Left forelimb (tissue), 1 donor: ENCODE measurements around the gene RNF121.
A peak's percentile ranks its signal among the peaks of the same experiment; 100 is the strongest.
"Not testable (repeated sequence)": the region's sequence is repeated elsewhere in the genome, so short reads cannot be mapped to it uniquely, and the experiment has no call there.

ENCODE experiments used
- DNase-seq: peaks from one replicate; pipeline ENCODE4 v3.0.0-alpha.2; 2018; ENCODE audit warnings: low spot score

Gene RNF121

GRCh38 chr11:71928737-71929443, at the start of gene RNF121:
Gene RNF121 (plus strand): TSS chr11:71929046. CDS start chr11:71929062, 16 bp downstream.
- DNase-seq, result peak; percentile 98

DNA sequence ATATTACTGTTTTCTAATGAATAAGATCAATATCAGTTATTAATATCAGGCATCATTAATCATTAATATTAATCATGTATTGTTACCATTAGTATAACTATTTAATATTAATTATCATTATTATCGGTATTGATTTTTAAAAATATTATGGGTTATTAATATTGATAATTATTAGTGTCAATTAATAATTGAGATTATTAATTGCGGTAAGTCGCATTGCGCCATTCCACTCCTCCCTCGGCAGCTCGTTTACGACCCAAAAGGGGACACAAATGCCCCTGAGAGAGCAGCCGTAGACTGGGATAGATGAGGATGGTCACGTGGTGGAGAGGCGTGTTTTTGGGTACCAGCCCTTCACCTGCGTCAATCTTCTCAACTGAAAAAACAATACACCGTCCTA, 43.0 kb upstream of the RNF121 start:
- DNase-seq, result not testable (repeated sequence)

DNA sequence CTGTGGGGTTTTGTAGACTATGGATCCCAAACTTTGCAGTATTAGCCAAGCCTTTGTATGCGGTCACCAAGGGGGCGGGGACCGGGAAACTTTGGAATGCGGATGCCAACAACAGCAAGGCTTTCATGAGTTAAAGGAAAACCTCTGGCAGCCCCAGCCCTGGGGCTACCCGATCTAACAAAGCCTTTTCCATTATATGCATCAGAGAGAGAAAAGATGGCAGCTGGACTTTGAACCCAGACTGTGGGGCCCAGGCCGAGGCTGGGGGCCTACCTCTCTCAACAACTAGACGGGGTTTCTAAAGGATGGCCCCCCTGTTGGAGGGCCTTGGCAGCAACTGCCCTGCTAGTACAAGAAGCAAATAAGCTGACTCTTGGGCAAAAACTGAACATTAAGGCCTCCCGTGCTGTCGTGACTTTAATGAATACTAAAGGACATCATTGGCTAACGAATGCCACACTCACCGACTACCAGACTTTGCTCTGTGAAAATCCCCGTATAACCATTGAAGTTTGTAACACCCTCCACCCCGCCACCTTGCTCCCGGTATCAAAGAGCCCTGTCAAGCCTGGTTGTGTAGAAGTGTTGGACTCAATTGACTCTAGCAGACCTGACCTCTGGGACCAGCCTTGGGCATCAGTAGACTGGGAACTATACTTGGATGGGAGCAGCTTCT, 40.4 kb upstream of the RNF121 start:
- not testable (repeated sequence) for DNase-seq

GRCh38 chr11:71889181-71889872, 39.5 kb upstream of the RNF121 start:
- not testable (repeated sequence) for DNase-seq

- DNase-seq, result no peak
Measured at GRCh38 chr11:71895961-71896360, 32.9 kb upstream of the RNF121 start.

DNA sequence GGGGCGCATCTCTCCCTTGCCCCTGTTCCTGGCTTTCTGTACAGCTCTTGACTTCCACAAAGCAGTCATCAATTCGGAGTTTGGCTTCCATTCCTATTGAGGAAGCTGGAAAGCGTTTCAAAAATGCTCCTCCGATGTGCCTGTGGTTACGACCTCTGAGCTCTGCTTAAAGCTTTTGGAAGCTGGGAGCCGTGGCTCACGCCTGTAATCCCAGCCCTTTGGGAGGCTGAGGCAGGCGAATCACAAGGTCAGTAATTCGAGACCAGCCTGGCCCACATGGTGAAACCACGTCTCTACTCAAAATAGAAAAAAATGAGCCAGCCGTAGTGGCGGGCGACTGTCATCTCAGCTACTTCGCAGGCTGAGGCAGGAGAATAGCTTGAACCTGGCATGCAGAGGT, 27.7 kb upstream of the RNF121 start:
- DNase-seq, result not testable (repeated sequence)

GRCh38 chr11:71908218-71908617, 20.6 kb upstream of the RNF121 start:
- no peak for DNase-seq

DNA sequence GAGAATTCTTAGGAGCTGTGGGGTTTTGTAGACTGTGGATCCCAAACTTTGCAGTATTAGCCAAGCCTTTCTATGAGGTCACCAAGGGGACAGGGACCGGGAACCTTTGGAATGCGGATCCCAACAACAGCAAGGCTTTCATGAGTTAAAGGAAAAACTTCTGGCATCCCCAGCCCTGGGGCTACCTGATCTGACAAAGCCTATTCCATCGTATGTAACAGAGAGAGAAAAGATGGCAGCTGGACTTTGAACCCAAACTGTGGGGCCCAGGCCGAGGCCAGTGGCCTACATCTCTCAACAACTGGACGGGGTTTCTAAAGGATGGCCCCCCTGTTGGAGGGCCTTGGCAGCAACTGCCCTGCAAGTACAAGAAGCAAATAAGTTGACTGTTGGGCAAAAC, 18.1 kb upstream of the RNF121 start:
- not testable (repeated sequence) for DNase-seq

DNA sequence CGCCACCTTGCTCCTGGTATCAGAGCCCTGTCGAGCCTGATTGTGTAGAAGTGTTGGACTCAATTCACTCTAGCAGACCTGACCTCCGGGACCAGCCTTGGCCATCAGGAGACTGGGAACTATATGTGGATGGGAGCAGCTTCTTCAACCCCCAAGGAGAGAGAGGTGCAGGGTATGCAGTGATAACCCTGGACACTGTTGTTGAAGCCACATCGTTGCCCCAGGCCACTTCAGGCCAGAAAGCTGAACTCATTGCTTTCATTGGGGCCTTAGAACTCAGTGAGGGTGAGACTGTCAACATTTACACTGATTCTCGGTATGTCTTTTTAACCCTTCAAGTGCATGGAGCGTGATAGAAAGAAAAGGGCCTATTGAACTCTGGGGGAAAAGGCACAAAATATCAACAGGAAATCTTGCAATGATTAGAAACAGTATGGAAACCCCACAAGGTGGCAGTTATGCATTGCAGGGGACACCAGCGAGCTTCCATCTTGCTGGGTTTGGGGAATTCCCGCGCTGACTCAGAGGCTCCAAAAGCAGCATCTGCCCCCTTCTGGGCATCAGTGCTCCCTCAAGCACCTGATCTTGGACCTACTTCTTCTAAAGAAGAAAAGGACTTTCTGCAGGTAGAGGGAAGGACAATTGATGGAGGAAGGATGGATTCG, 17.4 kb upstream of the RNF121 start:
- not testable (repeated sequence) for DNase-seq

GRCh38 chr11:71911986-71912340, 16.9 kb upstream of the RNF121 start:
- not testable (repeated sequence) for DNase-seq

DNA sequence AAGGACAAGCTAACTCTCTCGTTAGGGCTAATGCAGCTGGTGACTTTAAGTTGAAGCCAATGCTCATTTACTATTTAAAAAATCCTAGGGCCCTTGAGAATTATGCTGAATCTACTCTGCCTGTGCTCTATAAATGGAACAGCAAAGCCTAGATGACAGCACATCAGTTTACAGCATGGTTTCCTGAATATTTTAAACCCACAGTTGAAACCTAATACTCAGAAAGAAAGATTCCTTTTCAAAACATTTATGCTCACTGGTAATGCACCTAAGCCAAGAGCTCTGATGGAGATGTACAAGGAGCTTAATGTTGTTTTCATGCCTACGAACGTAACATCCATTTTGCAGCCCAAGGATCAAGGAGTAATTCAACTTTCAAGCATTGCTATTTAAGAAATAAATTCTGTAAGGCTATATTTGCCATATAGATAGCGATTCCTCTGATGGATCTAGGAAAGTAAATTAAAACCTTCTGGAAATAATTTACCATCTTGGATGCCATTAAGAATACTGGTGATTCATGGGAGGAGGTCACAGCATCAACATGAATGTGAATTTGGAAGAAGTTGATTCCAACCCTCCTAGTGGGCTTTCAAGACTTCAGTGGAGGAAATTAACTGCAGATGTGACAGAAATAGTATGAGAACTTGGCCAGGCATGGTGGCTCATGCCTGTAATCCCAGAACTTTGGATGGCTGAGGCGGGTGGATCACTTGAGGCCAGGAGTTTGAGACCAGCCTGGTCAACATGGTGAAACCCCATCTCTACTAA, 14.9 kb upstream of the RNF121 start:
- no peak for DNase-seq

DNA sequence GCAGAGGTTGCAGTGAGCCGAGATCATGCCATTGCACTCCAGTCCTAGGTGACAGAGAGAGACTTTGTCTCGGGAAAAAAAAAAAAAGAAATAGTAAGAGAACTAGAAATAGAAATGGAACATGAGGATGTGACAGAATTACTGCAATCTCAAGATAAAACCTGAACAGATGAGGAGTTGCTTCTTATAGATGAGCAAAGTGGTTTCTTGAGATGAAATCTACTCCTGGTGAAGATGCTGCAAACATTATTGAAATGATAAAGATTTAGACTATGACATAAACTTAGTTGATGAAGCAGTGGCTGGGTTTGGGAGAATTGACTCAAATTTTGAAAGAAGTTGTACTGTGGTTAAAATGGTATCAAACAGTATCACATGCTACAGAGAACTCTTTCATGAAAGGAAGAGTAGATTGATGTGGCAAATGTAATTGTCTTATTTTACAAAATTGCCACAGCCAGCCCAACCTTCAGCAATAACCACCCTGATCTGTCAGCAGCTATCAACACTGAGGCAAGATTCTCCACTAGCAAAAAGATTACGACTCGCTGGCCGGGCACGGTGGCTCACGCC, 14.1 kb upstream of the RNF121 start:
- DNase-seq, result no peak

- DNase-seq, result no peak
Measured at GRCh38 chr11:71917646-71918140, 11.2 kb upstream of the RNF121 start.

GRCh38 chr11:71927820-71928736, 768 bp upstream of the RNF121 start, which contains the start of gene XNDC1N:
Gene XNDC1N (minus strand): TSS chr11:71928594. CDS start chr11:71923353, 5,241 bp downstream.
- no peak for DNase-seq

DNA sequence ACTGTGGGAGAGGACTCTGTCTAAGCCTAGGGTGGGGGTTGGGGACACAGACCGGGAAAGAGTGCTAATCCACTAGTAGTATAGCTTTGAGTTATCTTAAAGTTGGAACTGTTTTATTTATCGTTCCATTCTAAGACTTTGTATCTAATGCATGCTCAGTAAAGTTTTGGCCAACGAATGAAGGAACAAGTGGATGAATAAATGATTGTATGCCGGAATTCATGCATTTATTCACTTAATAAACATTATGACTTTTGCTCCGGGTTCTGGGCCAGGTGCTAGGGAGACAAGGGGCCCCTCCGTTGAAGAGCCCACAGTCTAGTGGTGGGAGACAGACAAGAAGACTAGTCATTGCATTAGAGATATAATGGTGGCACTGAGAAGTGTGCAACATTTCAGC, 645 bp downstream of the RNF121 start:
- DNase-seq, result no peak

DNA sequence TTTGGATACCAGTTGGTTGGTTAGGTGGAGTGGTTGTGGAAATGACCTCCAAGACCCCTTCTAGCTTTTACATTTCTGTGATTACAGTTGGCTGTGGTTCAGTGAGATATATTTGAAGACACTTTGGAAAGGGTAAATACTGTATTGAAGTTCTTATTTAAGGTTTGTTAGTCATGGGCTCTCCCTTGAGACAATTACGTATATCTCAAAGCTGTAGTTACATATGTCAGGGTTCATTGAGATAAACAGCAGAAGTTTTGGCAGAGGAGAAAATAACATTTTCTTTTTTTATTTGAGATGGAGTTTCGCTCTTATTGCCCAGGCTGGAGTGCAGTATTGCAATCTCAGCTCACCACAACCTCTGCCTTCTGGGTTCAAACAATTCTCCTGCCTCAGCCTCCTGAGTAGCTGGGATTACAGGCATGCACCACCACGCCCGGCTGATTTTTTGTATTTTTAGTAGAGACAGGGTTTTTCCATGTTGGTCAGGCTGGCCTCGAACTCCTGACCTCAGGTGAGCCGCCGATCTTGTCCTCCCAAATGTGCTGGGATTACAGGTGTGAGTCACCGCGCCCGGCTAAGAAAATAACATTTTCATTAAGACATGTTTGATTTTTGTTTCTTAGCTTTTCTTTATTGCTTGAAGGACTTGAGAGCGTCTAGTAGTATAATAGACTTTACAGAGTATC, 1.9 kb downstream of the RNF121 start:
- DNase-seq, result no peak

DNA sequence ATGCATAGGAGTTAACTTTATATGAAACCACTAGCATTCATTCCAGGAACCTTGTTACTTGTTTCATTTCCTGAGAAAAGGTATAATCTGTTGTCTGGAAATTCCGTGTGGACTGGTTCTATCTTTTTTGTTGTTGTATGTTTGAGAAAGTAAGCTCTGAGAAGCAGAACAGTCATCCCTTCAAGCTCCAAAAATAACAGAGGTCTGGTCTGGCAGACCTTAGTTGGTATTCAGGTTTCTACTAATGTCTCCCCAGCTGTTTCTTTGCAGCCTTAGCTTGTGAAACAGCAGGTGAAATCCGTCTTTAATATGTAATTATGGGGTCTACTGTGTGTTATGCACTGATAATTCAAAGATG, 2.4 kb downstream of the RNF121 start:
- no peak for DNase-seq

GRCh38 chr11:71933141-71933933, 4.5 kb downstream of the RNF121 start:
- DNase-seq, result no peak

GRCh38 chr11:71934213-71934612, 5.4 kb downstream of the RNF121 start:
- no peak for DNase-seq
